Measurements from ENCODE around the gene TOM1. TPM values are rescaled to one million over a fixed set of nuclear protein-coding genes. Genes with fewer than 3 reads are reported as not detected.

Gene TOM1
- total RNA-seq, 1 donor from 2014 or later: 29.6 TPM

- no peaks in the 10 kb centered on the region for H3K36me3 ChIP-seq (ENCODE audit: insufficient read depth, low read length)
- H3K4me1 ChIP-seq (ENCODE audit: insufficient read depth, low read length): peaks cover 47% of the 10 kb centered on the region
- peaks cover 45% of the 10 kb centered on the region for H3K4me1 Mint-ChIP-seq (ENCODE audit: low read depth, unreplicated experiment)
- peaks cover 9% of the 10 kb centered on the region for H3K36me3 Mint-ChIP-seq (ENCODE audit: low read depth, unreplicated experiment)
- H3K27ac Mint-ChIP-seq (ENCODE audit: unreplicated experiment): peak overlapping the region; percentile 20
- no peak for DNase-seq (ENCODE audit: low read depth)
- H3K4me2 ChIP-seq (ENCODE audit: low read length): no peak overlapping the region
- peaks cover 43% of the 10 kb centered on the region for H3K79me2 ChIP-seq (ENCODE audit: insufficient read depth, low read length)
- FAIRE-seq: no peak
- H2AFZ ChIP-seq (ENCODE audit: low read depth, low read length): no peak overlapping the region
- no peaks in the 10 kb centered on the region for H3K9me3 ChIP-seq (ENCODE audit: insufficient read depth, low read depth, low read length)
- no peaks in the 10 kb centered on the region for H3K27me3 Mint-ChIP-seq (ENCODE audit: low read depth, unreplicated experiment)
- H3K27ac ChIP-seq (ENCODE audit: low read depth, low read length): peak overlapping the region; percentile 28
- H3K4me3 Mint-ChIP-seq (ENCODE audit: unreplicated experiment): no peak overlapping the region
- no peak for TF ChIP-seq EZH2 (IDR thresholded peaks at IDR 0.05; ENCODE audit: insufficient read depth, low read length)
- no peak for TF ChIP-seq CTCF (IDR thresholded peaks at IDR 0.05; ENCODE audit: insufficient read depth, low read depth, low read length)
- H3K9me3 Mint-ChIP-seq (ENCODE audit: unreplicated experiment): peaks cover 3% of the 10 kb centered on the region
- H4K20me1 ChIP-seq (ENCODE audit: insufficient read depth, low read length): peaks cover 62% of the 10 kb centered on the region
- no peak overlapping the region for H3K4me3 ChIP-seq (ENCODE audit: insufficient read depth, low read depth, low read length)
- no peak overlapping the region for H3K9ac ChIP-seq (ENCODE audit: low read length)
- no peaks in the 10 kb centered on the region for H3K27me3 ChIP-seq (ENCODE audit: insufficient read depth, low read length)
Measured at GRCh38 chr22:35310556-35311550, 11.2 kb downstream of the TOM1 start.

DNA sequence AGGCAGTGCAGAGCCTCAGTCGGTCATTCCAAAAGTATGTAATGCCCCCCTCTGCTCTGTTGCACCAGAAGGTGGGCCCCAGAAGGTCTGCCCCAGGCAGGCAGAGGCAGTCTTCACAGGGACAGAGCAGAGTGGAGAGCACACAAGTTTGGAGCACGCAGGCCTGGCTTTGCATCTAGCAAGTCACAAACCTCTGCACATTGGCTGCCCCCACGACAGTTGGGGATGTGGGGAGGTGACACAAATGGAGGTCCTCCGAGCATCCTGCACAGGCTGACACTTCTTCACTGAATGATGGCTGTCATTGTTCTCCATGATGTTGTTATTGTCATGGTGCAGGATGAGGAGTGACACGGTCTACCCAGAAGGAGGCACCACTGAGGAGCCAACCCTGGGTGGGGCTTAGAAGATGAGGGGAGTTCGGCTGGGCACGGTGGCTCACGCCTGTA lies 11.9 kb downstream of the TOM1 start:
- H3K27me3 Mint-ChIP-seq (ENCODE audit: low read depth, unreplicated experiment): no peaks in the 10 kb centered on the region
- Histone ChIP-seq H3K27me3 (ENCODE audit: insufficient read depth, low read length) (no peaks in the 10 kb centered on the region), H3K36me3 (ENCODE audit: insufficient read depth, low read length) (no peaks in the 10 kb centered on the region), H3K9ac (ENCODE audit: low read length) (peak overlapping the region; percentile 63), H3K27ac (ENCODE audit: low read depth, low read length) (peak overlapping the region; percentile 28), H2AFZ (ENCODE audit: low read depth, low read length) (no peak overlapping the region), H4K20me1 (ENCODE audit: insufficient read depth, low read length) (peaks cover 69% of the 10 kb centered on the region), H3K9me3 (ENCODE audit: insufficient read depth, low read depth, low read length) (no peaks in the 10 kb centered on the region), H3K79me2 (ENCODE audit: insufficient read depth, low read length) (peaks cover 43% of the 10 kb centered on the region), H3K4me2 (ENCODE audit: low read length) (no peak overlapping the region), H3K4me1 (ENCODE audit: insufficient read depth, low read length) (peaks cover 42% of the 10 kb centered on the region), H3K4me3 (ENCODE audit: insufficient read depth, low read depth, low read length) (no peak overlapping the region)
- no peak for DNase-seq (ENCODE audit: low read depth)
- FAIRE-seq: no peak
- H3K4me3 Mint-ChIP-seq (ENCODE audit: unreplicated experiment): no peak overlapping the region
- peaks cover 42% of the 10 kb centered on the region for H3K4me1 Mint-ChIP-seq (ENCODE audit: low read depth, unreplicated experiment)
- TF ChIP-seq CTCF (IDR thresholded peaks at IDR 0.05; ENCODE audit: insufficient read depth, low read depth, low read length) (no peak), EZH2 (IDR thresholded peaks at IDR 0.05; ENCODE audit: insufficient read depth, low read length) (no peak)
- H3K36me3 Mint-ChIP-seq (ENCODE audit: low read depth, unreplicated experiment): peaks cover 9% of the 10 kb centered on the region
- H3K9me3 Mint-ChIP-seq (ENCODE audit: unreplicated experiment): peaks cover 3% of the 10 kb centered on the region
- H3K27ac Mint-ChIP-seq (ENCODE audit: unreplicated experiment): no peak overlapping the region
